SK-N-SH treated with all-trans-retinoic acid at 6 μM for 48 hours (cell line): ENCODE results near the gene BRD4.

Experiments
- ATAC-seq: fragments of 200-7000 bp; cut with Tn5 transposase; 3 replicates; pipeline ENCODE4 v1.9.1; 2020; ENCODE audit warnings: mild to moderate bottlenecking, moderate library complexity
- ARNTL ChIP-seq: fragments of 450-650 bp; formaldehyde crosslinking; IDR thresholded peaks from 2 replicates; pipeline ENCODE4 v1.5.0; 2020; ENCODE audit warnings: low read depth, mild to moderate bottlenecking, moderate library complexity, borderline replicate concordance
- BACH2 ChIP-seq: fragments of 250-450 bp; sonication (Bioruptor Pico); IDR thresholded peaks from 2 replicates; pipeline ENCODE4 v1.9.0; 2021; ENCODE audit warnings: mild to moderate bottlenecking, borderline replicate concordance
- CSDC2 ChIP-seq: fragments of 250-450 bp; sonication (Bioruptor Pico); IDR thresholded peaks from 2 replicates; pipeline ENCODE4 v1.5.0; 2020; ENCODE audit warnings: mild to moderate bottlenecking, moderate library complexity
- GLIS3 ChIP-seq: fragments of 250-450 bp; sonication (Bioruptor Pico); IDR thresholded peaks from 2 replicates; pipeline ENCODE4 v1.5.0; 2020; ENCODE audit warnings: mild to moderate bottlenecking, moderate library complexity
- ISL1 ChIP-seq: fragments of 250-450 bp; sonication (Bioruptor Pico); IDR thresholded peaks from 2 replicates; pipeline ENCODE4 v2.1.2; 2022; ENCODE audit warnings: mild to moderate bottlenecking, moderate library complexity
- OSR1 ChIP-seq: fragments of 250-450 bp; sonication (Bioruptor Pico); IDR thresholded peaks from 2 replicates; pipeline ENCODE4 v1.8.0; 2022; ENCODE audit warnings: moderate library complexity, mild to moderate bottlenecking, inconsistent platforms
- POU6F1 ChIP-seq: fragments of 250-450 bp; sonication (Bioruptor Pico); IDR thresholded peaks from 2 replicates; pipeline ENCODE4 v1.8.0; 2021; ENCODE audit warnings: low read depth, mild to moderate bottlenecking, moderate library complexity, borderline replicate concordance
- PPARA ChIP-seq: fragments of 250-450 bp; sonication (Bioruptor Pico); IDR thresholded peaks from 2 replicates; pipeline ENCODE4 v1.5.0; 2020; ENCODE audit warnings: mild to moderate bottlenecking, borderline replicate concordance
- TCF4 ChIP-seq: fragments of 250-450 bp; sonication (Bioruptor Pico); IDR thresholded peaks from 2 replicates; pipeline ENCODE4 v1.8.0; 2021; ENCODE audit warnings: mild to moderate bottlenecking, moderate library complexity, borderline replicate concordance
- TOX ChIP-seq: fragments of 250-450 bp; sonication (Bioruptor Pico); IDR thresholded peaks from 2 replicates; pipeline ENCODE4 v1.8.0; 2021; ENCODE audit warnings: mild to moderate bottlenecking, moderate library complexity, borderline replicate concordance
- TSHZ2 ChIP-seq: fragments of 250-450 bp; sonication (Bioruptor Pico); IDR thresholded peaks from 2 replicates; pipeline ENCODE4 v1.5.0; 2020; ENCODE audit warnings: mild to moderate bottlenecking, moderate library complexity
- ZC3H10 ChIP-seq: fragments of 250-450 bp; sonication (Bioruptor Pico); IDR thresholded peaks from 2 replicates; pipeline ENCODE4 v1.5.1; 2021; ENCODE audit warnings: mild to moderate bottlenecking, moderate library complexity
- ZFP3 ChIP-seq: fragments of 250-450 bp; sonication (Bioruptor Pico); IDR thresholded peaks from 2 replicates; pipeline ENCODE4 v1.5.0; 2020; ENCODE audit warnings: mild to moderate bottlenecking, moderate library complexity
- ZFP30 ChIP-seq: fragments of 450-650 bp; formaldehyde crosslinking; IDR thresholded peaks from 2 replicates; pipeline ENCODE4 v1.5.0; 2022; ENCODE audit warnings: mild to moderate bottlenecking, moderate library complexity
- TF ChIP-seq, protein P1 (sequence below): fragments of 250-450 bp; sonication (Bioruptor Pico); IDR thresholded peaks from 2 replicates; pipeline ENCODE4 v1.5.1; 2020; ENCODE audit warnings: low read depth, mild to moderate bottlenecking, moderate library complexity
- TF ChIP-seq, protein P2 (sequence below): fragments of 250-450 bp; sonication (Bioruptor Pico); IDR thresholded peaks from 2 replicates; pipeline ENCODE4 v1.8.0; 2020; ENCODE audit warnings: mild to moderate bottlenecking, moderate library complexity, borderline replicate concordance
- TF ChIP-seq, protein P3 (sequence below): fragments of 250-450 bp; sonication (Bioruptor Pico); IDR thresholded peaks from 2 replicates; pipeline ENCODE4 v1.5.1; 2021; ENCODE audit warnings: mild to moderate bottlenecking, moderate library complexity

Gene BRD4

GRCh38 chr19:15255359-15255990 lies 76.9 kb downstream of the BRD4 start:
- no peak for TF ChIP-seq OSR1 (CRISPR knock-in tag)
- TF ChIP-seq TCF4, result no peak
- no peak for TF ChIP-seq GLIS3 (CRISPR knock-in tag)
- TF ChIP-seq ISL1, result no peak
- no peak for TF ChIP-seq ARNTL
- TF ChIP-seq ZFP3 (CRISPR knock-in tag), result no peak
- no peak for TF ChIP-seq ZFP30
- TF ChIP-seq, protein P1, sequence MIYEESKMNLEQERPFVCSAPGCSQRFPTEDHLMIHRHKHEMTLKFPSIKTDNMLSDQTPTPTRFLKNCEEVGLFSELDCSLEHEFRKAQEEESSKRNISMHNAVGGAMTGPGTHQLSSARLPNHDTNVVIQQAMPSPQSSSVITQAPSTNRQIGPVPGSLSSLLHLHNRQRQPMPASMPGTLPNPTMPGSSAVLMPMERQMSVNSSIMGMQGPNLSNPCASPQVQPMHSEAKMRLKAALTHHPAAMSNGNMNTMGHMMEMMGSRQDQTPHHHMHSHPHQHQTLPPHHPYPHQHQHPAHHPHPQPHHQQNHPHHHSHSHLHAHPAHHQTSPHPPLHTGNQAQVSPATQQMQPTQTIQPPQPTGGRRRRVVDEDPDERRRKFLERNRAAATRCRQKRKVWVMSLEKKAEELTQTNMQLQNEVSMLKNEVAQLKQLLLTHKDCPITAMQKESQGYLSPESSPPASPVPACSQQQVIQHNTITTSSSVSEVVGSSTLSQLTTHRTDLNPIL (CRISPR knock-in tag), result no peak
- no peak for TF ChIP-seq ZC3H10
- TF ChIP-seq, protein P2, sequence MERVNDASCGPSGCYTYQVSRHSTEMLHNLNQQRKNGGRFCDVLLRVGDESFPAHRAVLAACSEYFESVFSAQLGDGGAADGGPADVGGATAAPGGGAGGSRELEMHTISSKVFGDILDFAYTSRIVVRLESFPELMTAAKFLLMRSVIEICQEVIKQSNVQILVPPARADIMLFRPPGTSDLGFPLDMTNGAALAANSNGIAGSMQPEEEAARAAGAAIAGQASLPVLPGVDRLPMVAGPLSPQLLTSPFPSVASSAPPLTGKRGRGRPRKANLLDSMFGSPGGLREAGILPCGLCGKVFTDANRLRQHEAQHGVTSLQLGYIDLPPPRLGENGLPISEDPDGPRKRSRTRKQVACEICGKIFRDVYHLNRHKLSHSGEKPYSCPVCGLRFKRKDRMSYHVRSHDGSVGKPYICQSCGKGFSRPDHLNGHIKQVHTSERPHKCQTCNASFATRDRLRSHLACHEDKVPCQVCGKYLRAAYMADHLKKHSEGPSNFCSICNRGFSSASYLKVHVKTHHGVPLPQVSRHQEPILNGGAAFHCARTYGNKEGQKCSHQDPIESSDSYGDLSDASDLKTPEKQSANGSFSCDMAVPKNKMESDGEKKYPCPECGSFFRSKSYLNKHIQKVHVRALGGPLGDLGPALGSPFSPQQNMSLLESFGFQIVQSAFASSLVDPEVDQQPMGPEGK (CRISPR knock-in tag), result no peak
- no peak for TF ChIP-seq BACH2 (CRISPR knock-in tag)
- no peak for TF ChIP-seq PPARA (CRISPR knock-in tag)
- TF ChIP-seq, protein P3, sequence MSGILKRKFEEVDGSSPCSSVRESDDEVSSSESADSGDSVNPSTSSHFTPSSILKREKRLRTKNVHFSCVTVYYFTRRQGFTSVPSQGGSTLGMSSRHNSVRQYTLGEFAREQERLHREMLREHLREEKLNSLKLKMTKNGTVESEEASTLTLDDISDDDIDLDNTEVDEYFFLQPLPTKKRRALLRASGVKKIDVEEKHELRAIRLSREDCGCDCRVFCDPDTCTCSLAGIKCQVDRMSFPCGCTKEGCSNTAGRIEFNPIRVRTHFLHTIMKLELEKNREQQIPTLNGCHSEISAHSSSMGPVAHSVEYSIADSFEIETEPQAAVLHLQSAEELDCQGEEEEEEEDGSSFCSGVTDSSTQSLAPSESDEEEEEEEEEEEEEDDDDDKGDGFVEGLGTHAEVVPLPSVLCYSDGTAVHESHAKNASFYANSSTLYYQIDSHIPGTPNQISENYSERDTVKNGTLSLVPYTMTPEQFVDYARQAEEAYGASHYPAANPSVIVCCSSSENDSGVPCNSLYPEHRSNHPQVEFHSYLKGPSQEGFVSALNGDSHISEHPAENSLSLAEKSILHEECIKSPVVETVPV (CRISPR knock-in tag), result no peak
- TF ChIP-seq CSDC2, result no peak
- ATAC-seq, result no peak

GRCh38 chr19:15254547-15254946 lies 77.8 kb downstream of the BRD4 start:
- no peak for TF ChIP-seq GLIS3 (CRISPR knock-in tag)
- TF ChIP-seq, protein P2 (CRISPR knock-in tag), result no peak
- no peak for TF ChIP-seq ZFP3 (CRISPR knock-in tag)
- TF ChIP-seq OSR1 (CRISPR knock-in tag), result no peak
- TF ChIP-seq ARNTL, result no peak
- no peak for TF ChIP-seq ISL1
- TF ChIP-seq CSDC2, result no peak
- no peak for TF ChIP-seq POU6F1
- no peak for TF ChIP-seq TOX
- no peak for TF ChIP-seq TSHZ2

DNA sequence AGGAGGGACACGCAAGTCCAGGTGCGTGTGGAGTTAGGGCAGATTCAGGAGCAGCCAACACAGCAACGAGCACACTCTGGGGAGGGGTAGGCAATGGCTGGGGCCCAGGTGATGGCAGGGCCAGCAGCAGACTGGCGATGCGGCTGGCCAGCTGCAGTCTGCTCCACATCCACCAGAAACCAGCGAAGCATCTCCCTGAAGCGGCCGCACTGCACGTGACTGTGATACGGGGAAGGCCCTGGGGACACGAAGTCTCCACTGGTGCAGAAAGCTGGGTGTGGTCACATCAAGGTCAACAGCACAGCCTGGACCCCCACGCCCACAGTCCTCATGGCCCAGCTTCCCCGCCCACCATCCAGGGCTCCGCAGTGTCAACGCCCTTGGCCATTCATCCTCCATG lies 78.8 kb downstream of the BRD4 start:
- TF ChIP-seq PPARA (CRISPR knock-in tag) (no peak), TSHZ2 (no peak), ISL1 (no peak), ZFP30 (no peak)
- TF ChIP-seq, all 23 proteins: peak for 0
- ATAC-seq, result no peak

More at GRCh38 chr19:15254547-15254946, 77.8 kb downstream of the BRD4 start:
- no peak for ATAC-seq
